Measurements from ENCODE around the gene NPTX1.

Gene NPTX1

GRCh38 chr17:80503031-80503430, 26.6 kb upstream of the NPTX1 start:
- no peak for DNase-seq

GRCh38 chr17:80502578-80502877, 26.1 kb upstream of the NPTX1 start:
- no peak for DNase-seq

DNA sequence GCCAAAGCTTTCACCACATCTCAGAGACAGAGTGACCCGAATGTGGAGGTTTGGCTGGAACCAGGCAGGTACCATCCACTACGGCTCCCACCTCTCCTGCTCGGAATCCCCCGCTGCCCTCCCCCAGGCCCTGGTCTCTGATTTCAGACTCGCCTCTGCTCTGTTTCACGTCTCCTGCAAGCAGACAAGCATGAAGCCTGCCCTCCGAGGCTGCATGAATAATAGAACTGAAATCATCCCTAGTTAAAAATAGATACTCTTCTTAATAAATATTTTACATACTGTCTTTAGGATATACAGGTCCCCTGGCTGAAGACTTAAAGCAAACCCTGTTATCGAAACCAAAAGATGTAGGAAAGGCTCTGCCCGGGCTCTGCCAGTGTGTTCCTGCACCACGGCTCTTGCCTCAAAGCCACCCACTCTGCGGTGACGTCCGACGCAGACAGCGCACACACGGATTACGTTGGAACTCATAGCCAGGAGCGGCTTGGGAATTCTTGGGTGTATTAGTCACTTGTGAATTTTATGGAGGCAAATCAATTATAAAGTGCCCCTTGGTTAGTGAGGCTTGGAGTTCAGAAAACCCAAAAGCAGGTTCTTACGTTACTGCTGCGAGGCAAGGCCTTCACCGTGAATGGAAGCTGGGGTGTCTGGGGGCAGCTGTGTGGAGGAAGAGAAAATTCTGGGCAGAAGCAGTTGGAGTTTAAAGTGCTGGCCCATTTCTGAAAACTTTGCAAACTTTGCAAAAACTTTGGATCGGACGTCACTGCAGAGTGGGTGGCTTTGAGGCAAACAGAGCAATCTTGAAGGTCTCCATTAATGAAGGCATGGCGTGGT, 25.6 kb upstream of the NPTX1 start:
- no peak for DNase-seq

- no peak for DNase-seq
Measured at GRCh38 chr17:80499961-80500665, 23.7 kb upstream of the NPTX1 start.

DNA sequence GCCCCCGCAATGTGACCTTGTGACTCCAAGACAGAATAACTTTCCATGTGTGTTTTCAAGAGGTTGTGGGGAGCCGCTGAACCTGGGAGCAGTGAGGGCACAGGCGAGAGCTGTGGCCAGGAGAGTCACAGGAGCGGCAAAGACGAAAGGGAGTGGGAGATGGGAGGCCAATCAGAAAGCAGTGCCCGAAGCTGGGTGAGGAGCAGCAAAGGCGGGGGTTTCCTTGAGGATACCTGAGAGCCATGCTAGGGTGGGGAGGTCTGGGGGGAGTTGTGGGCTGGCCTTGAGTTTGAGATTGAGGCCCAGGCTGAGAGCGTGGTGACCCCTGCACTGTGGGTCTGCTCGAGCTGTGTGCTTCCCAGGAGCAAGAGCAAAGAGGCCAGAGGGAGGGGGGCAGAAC, 23.2 kb upstream of the NPTX1 start:
- no peak for DNase-seq

GRCh38 chr17:80498920-80499410, 22.6 kb upstream of the NPTX1 start:
- DNase-seq: no peak

DNA sequence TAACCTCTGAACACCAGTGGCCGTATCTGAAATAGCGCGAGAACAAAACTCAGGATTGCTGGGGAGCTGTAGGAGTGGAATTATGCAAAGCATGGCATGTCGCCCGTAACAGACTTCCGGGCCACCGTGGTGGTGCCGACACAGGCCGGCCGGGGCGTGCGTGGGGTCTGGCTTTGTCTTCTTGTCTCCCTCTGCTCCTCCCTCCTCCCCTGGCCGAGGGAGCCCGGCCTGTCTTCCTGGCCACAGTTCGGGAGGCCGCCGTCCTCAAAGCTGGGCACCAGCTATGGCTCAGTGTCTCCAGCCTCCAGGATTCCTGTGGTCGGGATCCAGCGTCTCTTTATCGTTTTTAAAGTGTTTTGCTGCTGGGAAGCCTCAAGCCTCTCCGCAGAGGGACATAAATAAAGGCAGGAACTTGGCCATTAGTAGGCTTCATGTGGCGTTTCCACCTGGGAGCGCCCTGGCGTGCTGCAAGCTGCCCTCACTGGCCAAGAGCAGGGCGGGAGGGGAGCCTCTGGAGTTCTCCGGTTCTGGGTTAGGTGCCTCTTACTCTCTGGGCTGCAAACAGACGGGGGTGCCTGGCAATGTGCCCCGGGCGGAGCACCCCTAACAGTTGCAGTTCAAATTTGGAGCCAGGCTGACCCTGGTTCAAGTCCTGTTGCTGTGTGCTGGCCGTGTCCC, 22.0 kb upstream of the NPTX1 start:
- no peak for DNase-seq

DNA sequence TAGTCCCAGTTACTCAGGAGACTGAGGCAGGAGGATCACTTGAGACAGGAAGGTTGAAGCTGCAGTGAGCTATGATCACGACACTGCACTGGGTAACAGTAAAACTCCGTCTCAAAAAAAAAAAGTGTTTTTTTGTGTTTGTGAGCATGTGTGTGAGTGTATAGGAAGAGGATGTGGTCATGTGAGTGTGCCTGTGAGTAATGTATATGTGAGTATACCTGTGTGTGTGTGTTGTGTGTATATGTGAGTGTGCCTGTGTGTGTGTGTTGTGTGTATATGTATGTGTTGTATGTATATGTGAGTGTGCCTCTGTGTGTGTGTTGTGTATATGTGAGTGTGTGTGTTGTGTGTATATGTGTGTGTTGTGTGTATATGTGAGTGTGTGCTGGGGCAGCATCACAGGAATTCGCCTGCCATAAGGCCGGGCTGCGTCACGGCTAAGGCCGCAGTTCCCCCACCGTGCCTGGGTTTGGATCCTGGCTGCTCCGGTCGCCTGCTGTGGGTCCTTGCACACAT, 21.4 kb upstream of the NPTX1 start:
- DNase-seq: no peak

DNA sequence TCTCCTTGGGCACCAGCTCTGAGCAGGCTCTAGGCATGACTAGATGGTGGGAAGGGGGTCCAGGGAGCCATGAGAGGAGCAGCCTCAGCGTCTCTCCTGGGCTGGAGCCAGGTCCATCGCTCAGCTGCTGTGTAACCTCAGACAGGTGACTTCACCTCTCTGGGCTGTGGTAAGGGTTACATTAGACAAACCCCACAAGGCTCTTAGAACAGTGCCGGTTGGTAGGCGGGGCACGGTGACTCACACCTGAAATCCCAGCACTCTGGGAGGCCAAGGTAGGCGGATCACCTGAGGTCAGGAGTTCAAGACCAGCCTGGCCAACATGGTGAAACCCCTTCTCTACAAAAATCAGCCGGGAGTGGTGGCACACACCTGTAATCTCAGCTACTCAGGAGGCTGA, 18.1 kb upstream of the NPTX1 start:
- DNase-seq: no peak

DNA sequence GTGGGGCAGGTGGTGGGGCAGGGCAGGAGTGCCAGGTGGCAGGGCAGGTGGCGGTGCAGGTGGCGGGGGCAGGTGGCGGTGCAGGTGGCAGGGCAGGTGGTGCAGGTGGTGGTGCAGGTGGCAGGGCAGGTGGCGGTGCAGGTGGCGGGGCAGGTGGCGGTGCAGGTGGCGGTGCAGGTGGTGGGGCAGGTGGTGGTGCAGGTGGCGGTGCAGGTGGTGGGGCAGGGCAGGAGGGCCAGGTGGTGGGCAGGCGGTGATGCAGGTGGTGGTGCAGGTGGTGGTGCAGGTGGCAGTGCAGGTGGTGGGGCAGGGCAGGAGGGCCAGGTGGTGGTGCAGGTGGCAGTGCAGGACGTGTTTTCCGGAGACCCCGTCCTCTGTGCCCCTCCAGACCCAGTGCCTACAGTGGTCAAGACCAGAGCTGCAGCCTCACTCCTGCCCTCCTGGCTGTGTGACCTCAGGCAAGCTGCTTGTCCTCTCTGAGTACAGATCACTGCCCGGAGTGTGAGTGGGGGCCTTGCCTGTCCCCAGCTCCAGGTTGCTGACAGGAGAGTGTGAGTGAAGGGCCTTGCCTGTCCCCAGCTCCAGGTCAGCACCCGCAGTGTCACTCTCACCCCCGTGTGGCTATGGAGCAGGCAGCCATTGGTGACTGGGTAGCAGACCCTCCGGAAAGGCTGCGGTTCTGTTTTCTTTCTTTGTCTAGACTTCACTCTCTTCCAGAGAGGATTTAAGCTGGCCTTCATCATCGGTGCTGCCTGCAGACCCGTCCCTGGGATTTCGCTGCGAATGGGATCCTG, 16.1 kb upstream of the NPTX1 start:
- DNase-seq: no peak

DNA sequence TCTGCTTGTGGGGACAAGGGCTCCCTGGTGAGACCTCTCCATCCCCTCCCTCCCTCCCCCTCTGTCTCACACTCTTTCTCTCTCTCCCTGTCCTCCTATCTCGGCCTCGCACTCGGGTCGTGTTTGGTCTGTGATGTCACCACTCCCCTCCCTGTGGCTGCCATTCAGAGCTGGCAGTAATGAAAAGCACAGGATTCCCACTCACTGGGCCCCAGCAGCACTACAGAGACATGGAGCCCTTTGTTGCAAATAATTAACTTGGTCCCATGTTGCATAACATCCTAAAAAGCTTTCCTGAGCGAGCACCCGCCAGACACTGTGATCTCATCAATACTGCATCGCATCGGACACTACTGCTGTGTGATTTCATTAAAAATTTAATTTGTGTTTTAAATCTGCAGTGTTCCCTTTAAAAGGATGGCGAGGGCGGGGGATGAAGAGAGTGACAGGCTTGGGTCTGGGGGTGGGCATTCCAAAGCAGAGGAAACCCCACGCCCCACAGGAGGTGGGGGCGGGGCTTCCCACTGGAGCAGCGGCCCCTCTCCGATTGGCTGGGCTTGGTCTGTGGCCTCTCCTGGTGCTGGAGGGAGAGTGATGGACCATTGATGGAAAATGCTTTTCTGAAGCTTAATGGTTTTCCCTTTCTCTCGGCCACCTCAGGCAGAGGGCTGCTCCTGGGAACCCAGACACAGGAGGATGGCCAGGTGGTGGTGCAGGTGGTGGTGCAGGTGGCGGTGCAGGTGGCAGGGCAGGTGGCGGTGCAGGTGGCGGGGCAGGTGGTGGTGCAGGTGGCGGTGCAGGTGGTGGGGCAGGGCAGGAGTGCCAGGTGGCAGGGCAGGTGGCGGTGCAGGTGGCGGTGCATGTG, 15.3 kb upstream of the NPTX1 start:
- DNase-seq: no peak

- no peak for DNase-seq
Measured at GRCh38 chr17:80487511-80487910, 11.1 kb upstream of the NPTX1 start.

DNA sequence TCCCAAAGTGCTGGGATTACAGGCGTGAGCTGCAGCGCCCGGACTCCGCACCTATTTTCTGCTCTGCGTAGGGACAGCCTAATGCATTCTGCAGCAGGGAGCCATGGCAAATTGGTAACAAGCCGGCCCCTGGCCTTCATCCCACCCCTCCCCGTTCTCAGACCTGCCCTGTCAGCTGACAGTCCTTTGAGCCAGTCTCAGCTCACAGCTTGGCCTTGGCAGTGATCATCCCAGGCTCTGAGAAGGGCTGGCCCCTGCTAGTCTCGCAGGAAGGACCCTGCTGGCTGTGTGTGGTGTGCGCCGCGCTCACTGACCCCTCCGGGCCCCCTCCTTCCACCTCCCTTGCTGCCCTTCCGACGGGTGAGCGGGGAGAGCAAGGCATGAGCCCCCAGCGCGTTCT, 10.3 kb upstream of the NPTX1 start:
- DNase-seq: no peak

DNA sequence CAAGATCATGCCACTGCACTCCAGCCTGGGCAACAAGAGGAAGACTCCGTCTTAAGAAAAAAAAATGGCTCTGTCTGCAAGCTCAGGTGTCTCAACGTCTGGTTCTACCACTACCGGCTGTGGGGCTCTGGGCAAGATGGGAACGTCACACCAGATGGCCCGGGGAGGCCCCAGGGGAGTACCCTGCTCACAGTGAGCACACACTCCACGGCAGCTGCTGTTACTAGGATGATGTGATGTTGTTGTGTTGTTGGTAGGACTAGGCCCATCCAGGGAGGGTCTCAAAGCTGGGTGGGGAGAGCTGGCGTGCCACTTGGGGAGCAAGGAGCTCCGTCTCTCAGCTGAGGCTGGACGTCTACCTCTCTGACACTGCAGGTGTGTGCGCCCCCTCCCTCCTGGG, 9.4 kb upstream of the NPTX1 start:
- DNase-seq: no peak

GRCh38 chr17:80482555-80483308, 6.3 kb upstream of the NPTX1 start:
- no peak for DNase-seq

DNA sequence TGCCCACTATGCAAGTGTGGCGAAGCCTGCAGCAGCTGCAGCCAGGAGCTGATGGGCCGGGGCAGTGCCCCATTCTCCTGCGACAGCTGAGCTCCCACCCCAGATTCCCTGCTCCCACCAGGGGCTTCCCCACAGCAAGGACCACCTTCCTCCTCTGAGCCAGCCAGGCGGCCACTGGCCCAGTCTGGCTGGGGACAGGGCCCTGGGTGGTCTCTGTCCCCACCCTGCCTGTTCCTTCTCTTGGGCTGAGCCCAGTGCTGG, 5.6 kb upstream of the NPTX1 start:
- DNase-seq: no peak

DNA sequence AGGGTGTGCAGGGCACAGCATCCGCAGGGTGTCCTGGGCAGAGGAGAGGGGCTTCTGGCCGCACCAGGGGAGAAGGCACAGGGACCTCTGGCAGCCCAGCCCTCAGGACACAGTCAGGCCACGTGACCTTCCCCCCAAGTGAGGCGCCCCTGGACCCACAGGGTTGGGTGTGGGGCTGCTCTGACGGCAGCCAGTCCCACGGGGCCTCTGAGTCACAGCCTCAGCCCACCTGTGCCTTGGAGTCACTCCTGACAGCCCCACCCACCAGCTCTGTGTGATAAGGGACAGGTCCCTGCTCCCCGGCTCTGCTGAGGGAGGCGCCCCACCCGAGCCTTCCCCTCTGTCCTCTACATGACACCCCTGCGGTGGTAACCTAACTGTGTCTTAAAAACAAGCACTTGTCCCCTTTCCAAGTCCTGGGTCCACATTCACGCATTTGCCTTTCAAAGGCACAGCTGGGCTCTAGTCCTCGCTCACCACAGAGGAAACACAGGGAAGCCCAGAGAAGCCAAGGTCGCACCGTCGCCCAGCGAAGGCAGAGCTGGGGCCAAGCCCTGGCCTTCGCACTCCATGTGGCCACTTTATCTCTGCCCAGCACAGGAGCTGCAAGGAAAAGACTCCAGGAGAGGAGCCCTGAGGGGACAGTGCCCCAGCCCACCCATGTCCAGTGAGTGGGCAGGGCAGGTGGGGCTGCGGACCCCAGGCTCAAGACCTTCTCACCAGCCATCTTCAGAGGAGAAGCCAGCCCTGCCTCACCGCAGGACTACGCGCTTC, 5.1 kb upstream of the NPTX1 start:
- DNase-seq: no peak

GRCh38 chr17:80480248-80480647, 3.8 kb upstream of the NPTX1 start:
- no peak for DNase-seq

- no peak for DNase-seq
Measured at GRCh38 chr17:80479246-80479566, 2.8 kb upstream of the NPTX1 start.

DNA sequence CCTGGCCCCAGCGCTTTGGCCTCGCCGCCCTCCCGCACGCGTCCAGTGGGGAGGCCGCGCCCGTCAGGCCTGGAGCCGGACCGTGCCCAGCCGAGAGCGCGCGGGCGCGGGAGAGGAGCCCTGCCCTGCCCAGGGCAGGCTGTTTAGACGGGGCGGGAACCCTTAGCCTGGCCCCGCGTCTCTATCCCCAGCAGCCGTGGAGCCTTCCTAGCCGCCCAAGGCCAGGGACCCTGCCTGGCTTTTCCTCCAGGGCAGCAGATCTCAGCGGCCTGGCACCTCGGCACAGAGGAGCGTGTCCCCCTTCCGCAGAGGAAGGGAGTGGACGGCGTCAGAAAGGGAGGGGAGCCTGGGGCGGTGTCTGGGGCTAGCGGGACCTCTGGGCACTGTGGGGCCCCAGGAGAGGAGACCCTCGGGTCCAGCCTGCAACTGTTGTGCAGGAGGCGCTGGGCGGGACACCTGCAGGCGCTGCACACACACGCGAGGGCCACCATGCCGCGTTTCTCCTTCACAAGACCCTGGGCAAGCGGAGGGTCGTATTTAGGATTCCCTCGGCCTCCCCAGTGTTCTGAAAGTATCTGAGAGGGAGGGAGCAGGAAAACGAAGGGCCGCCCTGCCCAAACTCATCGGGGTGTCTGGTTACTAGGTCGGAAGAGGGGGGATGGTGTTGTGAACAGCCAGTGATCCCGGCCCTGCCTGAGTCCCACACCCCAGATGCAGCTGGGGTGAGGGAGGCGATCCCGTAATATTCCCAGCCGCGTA, 2.3 kb upstream of the NPTX1 start:
- DNase-seq: no peak

All from stimulated activated CD8-positive, alpha-beta memory T cell treated with anti-CD3 and anti-CD28 coated beads, Interleukin-4, amount 100 ng/mL, for 48 hours (primary cell).